ENCODE data around the gene PTPRD. TPM values are rescaled to one million over a fixed set of nuclear protein-coding genes. Genes with fewer than 3 reads are reported as not detected.

PTPRD gene
- total RNA-seq, 3 donors from 2014 or later, result 2.9 to 5.4 (median 3.6) TPM

DNA sequence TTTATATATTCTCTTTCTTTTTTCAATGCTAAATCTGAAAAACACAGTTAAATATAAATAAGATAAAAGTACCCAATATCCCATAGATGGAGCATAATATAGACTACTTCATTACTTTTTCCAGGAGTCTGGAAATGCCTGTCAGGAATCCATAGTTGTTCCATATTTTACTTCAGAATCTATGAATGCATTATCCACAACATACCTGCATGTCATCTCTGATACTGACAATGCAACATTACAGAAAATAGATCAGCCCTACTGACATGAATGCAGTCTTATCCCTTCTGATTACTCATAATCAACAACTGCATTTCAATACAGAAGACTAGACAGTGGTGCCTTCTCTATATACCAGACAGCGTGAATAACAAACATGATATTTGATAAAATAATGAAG is 517.6 kb downstream of the PTPRD start:
- H3K4me1 ChIP-seq, result no peaks in the 10 kb centered on the region
- no peak overlapping the region for H3K27ac ChIP-seq
- no peak for DNase-seq (ENCODE audit: low spot score in 2 of 2)
- no peaks in the 10 kb centered on the region for H3K36me3 ChIP-seq
- intact Hi-C loops (cut with DNase I; ENCODE audit: low total_unique reads), result no loop called here
- no peaks in the 10 kb centered on the region for H3K27me3 ChIP-seq
- H3K4me3 ChIP-seq, result no peak overlapping the region
- TF ChIP-seq, protein P1, sequence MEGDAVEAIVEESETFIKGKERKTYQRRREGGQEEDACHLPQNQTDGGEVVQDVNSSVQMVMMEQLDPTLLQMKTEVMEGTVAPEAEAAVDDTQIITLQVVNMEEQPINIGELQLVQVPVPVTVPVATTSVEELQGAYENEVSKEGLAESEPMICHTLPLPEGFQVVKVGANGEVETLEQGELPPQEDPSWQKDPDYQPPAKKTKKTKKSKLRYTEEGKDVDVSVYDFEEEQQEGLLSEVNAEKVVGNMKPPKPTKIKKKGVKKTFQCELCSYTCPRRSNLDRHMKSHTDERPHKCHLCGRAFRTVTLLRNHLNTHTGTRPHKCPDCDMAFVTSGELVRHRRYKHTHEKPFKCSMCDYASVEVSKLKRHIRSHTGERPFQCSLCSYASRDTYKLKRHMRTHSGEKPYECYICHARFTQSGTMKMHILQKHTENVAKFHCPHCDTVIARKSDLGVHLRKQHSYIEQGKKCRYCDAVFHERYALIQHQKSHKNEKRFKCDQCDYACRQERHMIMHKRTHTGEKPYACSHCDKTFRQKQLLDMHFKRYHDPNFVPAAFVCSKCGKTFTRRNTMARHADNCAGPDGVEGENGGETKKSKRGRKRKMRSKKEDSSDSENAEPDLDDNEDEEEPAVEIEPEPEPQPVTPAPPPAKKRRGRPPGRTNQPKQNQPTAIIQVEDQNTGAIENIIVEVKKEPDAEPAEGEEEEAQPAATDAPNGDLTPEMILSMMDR (IDR thresholded peaks at IDR 0.05), result no peak
- no peak for TF ChIP-seq POLR2A (IDR thresholded peaks at IDR 0.05)
- no peaks in the 10 kb centered on the region for H3K9me3 ChIP-seq

DNA sequence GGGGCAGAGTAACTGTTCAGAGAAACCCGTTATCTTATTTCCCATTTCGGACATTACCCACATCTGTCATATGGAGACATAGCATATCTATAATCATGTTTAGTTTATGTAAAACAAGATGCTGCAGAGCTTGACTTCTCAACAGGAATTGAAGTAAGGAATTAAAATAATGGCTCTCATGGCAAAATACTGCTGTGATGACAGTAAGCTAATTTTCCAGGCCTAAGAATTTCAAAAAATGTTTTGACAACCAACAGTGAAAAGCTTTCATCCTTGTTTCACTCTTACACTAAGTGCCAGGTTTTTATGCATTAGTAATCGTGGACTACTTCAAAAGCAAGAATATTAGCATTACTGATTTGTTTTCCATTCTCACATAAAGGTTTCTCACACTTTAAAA is 518.2 kb downstream of the PTPRD start:
- Histone ChIP-seq H3K27me3 (no peaks in the 10 kb centered on the region), H3K27ac (no peak overlapping the region), H3K36me3 (no peaks in the 10 kb centered on the region), H3K4me1 (no peaks in the 10 kb centered on the region), H3K4me3 (no peak overlapping the region), H3K9me3 (no peaks in the 10 kb centered on the region)
- TF ChIP-seq POLR2AphosphoS5 (IDR thresholded peaks at IDR 0.05) (no peak), POLR2A (IDR thresholded peaks at IDR 0.05) (no peak)
- TF ChIP-seq, protein P1 (IDR thresholded peaks at IDR 0.05), result no peak
- no peak for DNase-seq (ENCODE audit: low spot score in 2 of 2)
- intact Hi-C loops (cut with DNase I; ENCODE audit: low total_unique reads), result no loop called here

DNA sequence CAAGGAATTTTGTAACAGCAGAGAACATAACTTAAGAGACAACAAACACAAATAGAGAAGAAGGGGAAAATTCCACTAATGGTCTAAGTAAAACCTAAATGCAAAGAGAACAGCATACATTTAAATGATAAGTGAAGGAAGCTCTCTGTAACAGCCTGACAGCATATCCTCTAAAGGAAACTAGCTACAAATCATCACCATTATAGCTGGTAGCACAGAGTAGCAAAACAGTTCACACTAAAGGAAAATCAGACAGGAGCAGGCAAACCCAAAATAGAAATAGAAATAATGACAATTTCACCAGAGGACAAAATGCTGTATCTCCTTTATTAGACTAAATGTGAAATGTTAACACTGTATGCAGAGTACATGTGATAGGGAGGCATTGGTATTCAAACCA is 532.8 kb downstream of the PTPRD start:
- no peak overlapping the region for H3K27ac ChIP-seq
- no peak overlapping the region for H3K4me3 ChIP-seq
- H3K4me1 ChIP-seq, result no peaks in the 10 kb centered on the region
- H3K9me3 ChIP-seq, result no peaks in the 10 kb centered on the region
- DNase-seq (ENCODE audit: low spot score in 2 of 2), result no peak
- no peak for TF ChIP-seq POLR2A (IDR thresholded peaks at IDR 0.05)
- TF ChIP-seq POLR2AphosphoS5 (IDR thresholded peaks at IDR 0.05), result no peak
- TF ChIP-seq, protein P1 (IDR thresholded peaks at IDR 0.05), result no peak
- intact Hi-C loops (cut with DNase I; ENCODE audit: low total_unique reads), result no loop called here
- H3K36me3 ChIP-seq, result no peaks in the 10 kb centered on the region
- no peaks in the 10 kb centered on the region for H3K27me3 ChIP-seq

DNA sequence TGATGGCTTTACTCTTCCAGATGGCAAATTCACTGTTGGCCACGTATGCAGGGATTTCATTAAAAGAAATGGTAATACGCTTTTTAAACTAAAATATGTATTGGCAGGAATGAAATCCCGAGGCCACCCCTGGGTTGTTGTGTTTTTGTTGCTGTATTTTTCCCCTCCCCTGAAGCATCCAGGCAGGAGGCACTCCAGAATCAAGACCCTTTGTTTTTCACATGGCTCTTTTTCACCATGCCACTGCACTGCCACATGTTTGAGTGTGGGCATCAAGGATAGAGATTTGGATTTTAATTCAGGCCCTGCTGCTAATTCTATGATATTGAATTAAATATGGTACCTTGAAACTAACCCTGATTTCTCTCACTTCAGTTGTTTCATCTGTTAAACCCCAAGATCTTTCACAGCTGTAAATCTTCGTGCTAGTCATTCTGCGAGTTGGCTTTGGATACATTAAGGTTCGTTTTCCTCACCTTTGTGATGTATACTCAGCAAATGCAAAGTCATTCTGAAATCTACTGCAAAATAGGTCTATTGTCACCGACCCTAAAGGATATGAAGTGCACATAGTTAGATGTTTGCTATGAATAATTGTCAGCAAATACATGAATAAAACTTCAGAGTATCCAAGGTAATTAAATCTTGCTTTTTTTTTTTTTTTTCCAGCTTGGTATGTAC is 533.4 kb downstream of the PTPRD start:
- Histone ChIP-seq H3K27ac (no peak overlapping the region), H3K27me3 (no peaks in the 10 kb centered on the region), H3K9me3 (no peaks in the 10 kb centered on the region), H3K36me3 (no peaks in the 10 kb centered on the region), H3K4me1 (no peaks in the 10 kb centered on the region), H3K4me3 (no peak overlapping the region)
- TF ChIP-seq POLR2AphosphoS5 (IDR thresholded peaks at IDR 0.05), result no peak
- TF ChIP-seq, protein P1 (IDR thresholded peaks at IDR 0.05), result no peak
- no peak for TF ChIP-seq POLR2A (IDR thresholded peaks at IDR 0.05)
- DNase-seq (ENCODE audit: low spot score in 2 of 2), result no peak
- intact Hi-C loops (cut with DNase I; ENCODE audit: low total_unique reads), result no loop called here

DNA sequence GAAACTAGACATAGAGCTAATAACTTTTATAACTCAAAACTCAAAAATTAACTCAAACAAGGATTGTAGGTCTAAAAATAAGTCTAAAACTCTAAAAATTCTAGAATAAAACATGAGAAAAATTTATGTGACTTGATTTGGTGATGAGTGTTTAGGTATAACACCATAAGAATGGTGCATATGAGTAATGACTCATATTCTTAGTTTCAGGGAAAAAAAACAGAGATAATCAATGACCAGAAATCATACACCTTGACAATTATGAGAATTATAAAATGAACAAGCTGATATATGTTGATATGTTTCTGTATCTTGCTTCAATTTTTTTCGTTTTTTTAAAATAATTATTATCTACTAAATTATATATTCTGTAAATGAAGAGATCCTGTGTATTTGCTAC is 541.2 kb downstream of the PTPRD start:
- H3K36me3 ChIP-seq, result no peaks in the 10 kb centered on the region
- TF ChIP-seq, protein P1 (IDR thresholded peaks at IDR 0.05), result no peak
- TF ChIP-seq POLR2AphosphoS5 (IDR thresholded peaks at IDR 0.05), result no peak
- no peak for TF ChIP-seq POLR2A (IDR thresholded peaks at IDR 0.05)
- DNase-seq (ENCODE audit: low spot score in 2 of 2), result no peak
- H3K9me3 ChIP-seq, result no peaks in the 10 kb centered on the region
- intact Hi-C loops (cut with DNase I; ENCODE audit: low total_unique reads), result no loop called here
- H3K4me1 ChIP-seq, result no peaks in the 10 kb centered on the region
- no peak overlapping the region for H3K27ac ChIP-seq
- no peak overlapping the region for H3K4me3 ChIP-seq
- no peaks in the 10 kb centered on the region for H3K27me3 ChIP-seq
